ENCODE measurements around the gene RNF14.
A peak's percentile ranks its signal among the peaks of the same experiment; 100 is the strongest.

Gene RNF14

DNA sequence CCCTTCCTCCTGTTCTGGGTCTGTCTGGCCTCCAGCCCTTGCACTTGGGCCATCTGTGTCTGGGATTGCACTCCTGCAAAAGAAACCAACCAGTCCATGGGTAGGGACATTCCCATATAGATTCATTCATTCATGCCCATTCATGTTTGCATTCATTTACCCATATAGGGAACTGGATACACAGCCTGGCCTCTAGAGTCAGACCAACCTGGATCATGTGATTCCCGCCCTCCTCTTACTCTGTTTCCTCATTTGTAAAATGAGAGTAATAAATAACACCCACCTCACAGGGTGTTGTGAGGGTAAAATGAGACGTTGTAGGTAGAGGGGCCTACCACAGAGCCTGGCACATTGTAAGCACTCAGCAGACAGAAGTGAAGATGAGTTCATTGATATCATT is 19.4 kb upstream of the RNF14 start:
- no peak for DNase-seq

DNA sequence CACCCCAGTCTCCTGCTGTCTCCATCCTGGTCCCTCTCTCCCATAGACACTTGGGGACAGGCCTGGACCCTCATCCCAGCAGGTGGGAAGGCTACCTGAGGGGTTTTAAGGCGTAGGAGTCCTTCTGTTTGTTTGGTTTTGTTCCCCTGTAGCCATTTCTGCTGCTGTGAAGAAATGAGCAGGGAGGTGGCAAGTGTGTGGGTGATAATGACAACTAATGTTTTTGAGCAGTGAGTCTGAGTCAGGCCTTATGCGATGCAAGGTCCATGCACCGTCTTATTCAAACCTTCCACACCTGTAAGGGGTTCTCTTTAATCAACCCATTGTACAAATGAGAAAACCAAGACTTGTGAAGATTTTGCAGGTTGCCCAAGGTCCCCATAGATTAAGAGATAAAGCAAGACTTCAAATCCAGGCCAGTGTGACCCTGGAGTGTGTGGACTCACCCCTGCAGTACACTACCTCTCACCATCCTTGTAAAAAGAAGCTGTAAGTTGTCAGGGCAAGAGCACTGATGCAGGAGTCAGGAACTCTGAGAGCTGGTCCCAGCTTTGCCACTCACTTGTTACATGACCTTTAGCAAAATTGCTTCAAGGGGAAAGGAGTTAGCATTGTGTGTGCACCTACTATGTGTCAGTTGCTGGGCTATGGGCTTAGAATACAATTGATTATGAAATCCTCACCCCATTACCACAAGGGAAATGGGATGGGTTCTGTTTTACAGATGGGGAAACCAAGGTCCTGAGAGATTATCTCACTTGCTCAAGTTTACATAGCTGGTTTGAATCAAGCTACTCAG is 18.5 kb upstream of the RNF14 start:
- no peak for DNase-seq

DNA sequence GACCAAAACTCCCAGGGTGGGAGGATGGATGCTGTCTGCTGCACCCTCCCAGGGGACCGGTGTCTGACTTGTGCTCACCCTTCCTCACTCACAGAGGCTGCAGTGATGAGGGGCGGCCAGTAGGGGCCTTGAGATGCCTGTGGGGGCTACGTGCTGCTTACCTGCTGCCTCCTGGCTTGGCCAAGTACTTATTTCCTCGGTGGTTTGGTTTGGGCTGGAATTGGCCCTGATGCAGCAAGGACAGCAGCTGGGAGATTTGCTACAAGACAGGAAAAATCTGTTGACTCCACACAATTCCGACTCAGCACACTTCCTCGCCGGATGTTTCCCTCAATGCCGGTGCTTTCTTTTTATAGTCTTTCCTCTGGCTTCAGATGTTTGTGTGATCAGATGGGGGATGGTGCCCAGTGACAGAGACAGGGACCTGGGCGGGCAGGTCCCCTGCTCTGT is 17.5 kb upstream of the RNF14 start:
- no peak for DNase-seq

DNA sequence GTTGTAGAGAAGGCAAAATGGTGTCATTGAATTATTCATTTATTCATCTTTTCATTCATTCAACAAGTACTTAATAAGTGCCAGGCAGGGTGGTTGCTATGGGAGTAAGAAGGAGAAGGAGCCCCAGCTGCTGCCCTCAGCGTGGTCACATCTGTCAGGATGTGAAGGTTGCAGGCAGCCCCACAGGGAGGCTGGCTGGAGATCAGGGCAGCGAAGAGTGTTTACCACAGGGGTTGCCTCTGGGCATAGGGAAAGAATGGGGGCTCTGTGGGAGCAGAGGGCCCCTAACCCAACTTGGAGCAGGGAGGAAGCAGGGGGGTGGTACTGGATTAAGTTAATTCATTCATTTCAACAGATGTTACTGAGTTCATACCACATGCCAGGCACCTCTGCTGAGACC is 16.9 kb upstream of the RNF14 start:
- no peak for DNase-seq

DNA sequence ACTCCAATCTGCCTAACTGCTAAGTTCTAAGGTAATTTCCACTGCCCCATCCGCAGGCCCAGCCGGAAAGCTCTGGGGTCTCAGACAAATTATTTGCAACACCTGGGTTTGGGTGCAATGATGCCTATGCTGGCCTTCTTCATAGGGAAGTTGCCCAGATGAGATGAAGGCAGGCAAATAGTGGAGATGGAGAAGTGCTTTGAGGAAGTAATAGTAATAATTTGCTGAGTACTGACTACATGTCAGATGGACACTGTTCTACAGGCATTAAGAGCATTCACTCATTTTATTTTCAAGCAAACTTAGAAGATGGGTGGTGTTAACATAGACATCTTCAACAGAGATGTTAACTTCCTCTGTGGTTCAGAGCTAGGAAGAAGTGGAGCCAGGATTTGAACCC is 14.7 kb upstream of the RNF14 start:
- no peak for DNase-seq

DNA sequence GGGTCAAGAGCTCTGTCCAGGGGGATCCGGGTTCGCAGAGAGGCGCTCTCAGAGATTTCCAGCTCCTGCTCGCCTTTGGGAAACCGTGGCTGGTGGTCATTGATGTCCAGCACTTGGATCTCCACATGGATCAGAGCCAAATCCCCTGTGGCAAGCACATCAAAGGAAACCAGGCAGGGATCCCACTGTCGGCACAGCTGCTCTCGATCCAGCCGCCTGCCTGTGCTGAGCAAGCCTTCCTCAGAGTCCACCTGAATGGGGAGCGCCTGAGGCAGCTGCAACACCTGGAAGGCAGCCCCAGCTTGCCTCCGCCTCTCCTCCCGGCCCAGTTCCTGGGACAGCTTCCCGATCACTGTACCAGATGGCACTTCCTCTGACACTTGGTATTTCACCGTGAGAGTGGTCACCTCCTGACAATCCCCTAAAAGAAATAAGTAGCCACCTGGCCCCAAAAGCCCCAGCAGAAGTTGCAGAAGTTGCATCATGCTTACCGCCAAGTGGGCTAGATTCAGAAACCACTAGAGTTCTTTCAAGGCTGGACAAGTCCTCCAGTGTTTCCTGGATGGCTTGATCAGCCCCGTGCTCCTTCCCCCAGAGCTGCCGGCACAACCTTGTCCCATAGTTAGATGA is 11.4 kb upstream of the RNF14 start:
- no peak for DNase-seq

DNA sequence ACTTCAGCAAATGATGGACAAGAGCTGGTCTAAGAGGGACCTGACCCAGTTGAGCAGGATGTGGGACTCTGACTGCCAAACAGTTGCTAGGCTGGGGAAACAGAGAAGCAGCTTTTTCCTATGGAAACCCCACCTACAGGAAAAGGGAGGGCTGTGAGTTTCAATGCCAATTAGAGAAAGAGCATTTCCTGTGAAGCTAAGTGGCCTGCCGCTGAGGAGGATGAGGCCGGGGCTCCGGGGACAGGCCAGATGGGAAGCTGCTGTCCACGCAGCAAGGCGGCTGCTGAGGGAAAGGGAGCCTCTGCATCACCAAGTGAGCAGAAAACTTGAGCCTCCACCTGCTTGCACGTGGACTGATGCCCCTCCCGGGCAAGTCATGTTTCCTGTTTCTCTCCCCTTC is 10.8 kb upstream of the RNF14 start, which contains the start of gene PCDH12:
TSS of gene PCDH12 (minus strand) at position 90 of the 400 bp plus-strand sequence. CDS start 351 bp downstream, outside the sequence.
- no peak for DNase-seq

DNA sequence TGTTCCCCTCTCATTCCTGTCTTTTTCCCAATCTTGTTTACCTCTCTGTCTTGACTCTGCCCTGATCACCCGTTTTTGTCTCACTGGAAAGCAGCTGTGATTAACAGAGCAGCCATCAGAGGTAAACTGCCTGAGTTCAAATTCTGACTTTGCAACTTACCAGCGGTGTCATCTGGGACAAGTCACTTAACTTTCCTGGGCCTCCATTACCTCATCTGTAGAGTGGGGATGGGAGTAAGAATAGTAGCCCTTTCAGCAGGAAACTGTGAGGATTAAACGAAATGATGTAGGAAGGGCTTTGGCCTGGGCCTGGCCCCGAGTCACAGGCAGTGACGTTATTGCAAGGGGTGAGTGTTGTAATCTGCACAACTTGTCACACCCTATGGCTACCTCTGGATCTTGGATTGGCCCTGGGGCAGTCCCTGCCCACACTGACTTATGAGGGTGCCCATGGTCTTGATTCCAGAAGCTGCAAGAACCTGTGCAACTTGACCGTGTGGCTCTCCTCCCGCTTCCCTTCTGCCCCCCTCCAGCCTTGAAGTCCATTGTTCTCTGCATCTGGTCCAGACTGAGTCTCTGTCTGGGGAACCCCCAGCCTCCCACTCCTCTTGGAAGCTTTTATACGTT is 10.2 kb upstream of the RNF14 start:
- no peak for DNase-seq

DNA sequence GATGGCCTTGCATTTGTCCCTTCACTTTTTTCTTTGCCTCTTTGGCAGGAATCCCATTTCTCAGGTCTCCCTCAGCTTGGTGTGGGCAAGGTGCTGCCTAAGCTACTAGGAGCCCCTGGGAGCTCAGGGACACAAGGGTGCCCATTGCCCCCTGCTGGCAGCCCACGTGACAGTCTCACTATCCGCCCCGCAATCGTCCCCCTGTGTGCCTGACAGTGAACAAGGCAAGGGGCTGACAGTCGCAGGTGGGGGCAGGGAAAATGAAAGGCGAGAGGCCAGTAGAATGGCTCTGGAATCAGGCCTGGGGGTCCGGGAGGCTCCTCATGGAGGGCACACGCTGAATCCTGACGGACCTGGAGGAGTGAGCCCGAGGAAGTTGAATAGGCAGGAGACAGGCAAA is 8.9 kb upstream of the RNF14 start:
- DNase-seq: no peak

DNA sequence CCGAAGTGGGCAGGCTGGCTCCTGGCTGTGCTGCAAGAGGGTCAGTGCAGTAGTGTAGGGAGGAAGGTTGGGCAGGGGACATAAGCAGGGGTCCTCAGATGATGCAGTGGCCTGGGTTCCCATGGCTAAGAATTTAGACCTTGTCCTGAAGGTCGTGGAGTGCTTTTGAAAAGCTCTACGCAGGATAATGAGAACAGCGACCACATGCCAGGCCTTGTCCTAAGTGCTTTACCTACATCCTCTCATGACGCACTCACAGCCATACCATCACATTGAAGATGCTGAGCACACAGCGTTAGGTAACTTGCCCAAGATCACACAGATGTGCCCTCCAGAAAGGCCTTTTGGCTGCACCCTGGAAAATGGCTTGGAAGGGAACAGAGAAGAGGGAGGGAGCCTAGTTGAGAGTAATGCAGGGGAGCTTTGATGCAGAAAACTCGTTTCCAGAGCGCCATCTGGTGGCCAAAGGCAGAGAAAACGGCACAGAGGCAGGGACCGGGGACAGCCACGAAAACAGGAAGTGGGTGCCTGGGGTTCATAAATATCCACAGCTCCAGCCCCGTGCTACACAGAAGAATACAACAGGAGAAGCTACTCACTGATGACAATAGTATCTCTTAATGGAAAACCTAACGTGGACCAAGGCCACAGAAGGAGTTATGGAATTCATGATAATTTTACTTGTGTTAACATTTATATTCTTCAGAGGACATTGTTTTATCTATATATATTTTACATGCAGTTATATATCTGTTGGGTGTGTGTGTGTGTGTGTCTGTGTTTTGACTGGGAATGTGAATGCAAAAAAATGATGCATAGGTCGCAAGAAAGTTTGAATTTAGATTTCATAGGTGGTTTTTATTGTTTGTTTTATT is 8.2 kb upstream of the RNF14 start:
- DNase-seq: peak; percentile 85

DNA sequence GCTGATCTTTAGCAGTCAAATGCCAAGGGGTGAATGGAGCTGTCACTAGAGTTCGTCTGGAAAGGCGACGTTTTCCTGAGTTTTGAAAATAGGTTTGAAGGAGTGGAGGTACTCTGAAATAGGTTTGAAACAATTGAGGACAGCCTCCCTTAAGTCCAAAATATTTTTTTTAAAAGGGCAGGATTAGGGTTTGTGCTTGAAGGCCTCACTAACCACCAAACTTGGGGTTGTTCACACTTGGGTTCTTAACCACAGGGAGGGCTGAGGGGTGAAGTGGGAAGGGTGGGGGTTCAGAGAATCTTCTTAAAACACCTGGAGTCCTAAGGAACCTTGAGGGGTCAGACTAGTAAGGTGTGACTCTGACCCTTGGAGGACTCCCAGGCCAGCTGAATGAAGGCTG is 7.4 kb upstream of the RNF14 start:
- DNase-seq: no peak

DNA sequence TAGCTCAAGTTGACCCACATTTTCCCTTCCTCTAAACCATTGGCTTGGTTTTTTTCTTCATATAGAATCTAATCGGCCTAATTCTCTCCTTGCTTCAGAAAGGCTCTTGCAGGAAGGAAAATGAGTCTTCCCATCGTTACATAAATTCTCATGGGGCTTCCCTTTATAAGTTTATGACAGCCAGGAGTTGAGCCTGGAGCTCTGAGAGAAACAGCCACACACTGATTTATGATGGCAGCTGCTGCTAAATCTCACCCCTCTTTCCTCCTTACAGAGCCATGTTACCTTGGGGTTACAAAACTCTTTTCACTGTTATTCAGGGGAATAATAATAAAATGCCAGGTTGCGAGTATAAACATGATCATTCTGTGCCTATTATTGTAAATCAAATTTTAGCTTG is 5.2 kb upstream of the RNF14 start:
- DNase-seq: no peak

DNA sequence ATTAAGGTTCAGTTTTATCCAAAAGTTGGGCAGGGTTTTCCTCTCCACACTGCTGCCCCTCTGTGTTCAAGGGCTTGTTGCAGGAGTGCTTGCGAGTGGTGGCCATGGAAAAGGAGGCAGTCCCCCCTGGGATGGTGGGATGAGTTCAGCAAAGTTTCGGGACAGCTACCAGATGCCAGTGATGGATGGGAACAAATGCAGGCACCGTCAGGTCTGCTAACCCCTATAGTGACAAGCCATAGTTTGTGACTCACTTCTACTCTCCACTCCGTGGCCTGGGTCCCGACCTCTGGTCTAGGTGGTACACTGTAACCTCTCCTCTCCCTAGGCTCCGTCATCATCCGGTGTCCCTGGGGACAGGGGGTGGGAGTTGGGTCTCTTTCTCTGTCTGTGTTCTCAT is 3.8 kb upstream of the RNF14 start:
- no peak for DNase-seq

DNA sequence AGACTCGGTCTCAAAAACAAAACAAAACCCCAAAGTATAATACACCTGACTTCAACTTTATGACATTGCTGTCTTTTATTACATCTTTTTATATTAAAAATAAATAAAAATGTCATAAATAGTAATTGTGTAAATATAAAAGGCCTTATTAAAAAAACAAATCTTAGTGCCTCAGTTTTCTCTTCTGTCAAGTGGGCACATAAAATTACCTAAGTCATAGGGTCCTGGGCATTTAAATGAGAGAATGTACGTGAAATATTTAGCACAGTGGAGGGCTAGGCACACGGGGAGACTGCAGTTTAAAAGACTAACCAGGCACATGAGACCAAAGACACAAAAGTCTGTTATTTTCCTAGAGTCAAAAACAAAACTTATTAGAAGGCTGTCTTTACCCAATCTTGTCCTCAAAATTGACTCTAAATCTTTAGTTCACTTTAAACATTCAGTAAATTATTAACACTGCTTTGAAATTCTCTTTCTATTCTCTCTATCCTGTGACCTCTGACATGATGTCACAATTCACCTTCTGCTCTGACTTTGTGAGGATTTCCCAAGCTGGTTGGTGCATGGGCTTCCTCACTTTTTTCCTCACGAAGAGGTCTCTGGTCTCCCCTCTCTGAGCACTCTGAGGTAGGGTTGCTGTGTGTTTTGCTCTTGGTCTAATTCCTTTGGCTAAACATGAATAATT is 2.5 kb upstream of the RNF14 start:
- DNase-seq: no peak

DNA sequence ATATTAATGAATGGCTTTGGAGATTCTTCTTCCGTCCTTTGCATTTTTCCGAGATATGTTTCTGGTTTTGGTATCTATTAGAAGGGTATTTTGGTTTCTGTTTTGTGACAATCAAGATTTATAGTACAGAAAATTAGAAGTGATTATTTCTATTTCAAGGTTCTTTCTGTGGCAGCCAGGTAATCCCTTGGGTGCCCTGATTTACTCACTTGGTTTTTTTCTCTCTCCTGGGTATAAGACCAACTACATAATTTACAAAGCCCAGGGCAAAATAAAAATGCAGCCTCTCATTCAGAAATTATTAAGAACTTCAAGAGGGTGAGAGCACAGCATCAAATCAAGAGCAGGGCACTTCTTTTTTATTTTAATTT is 2.0 kb upstream of the RNF14 start:
- no peak for DNase-seq

DNA sequence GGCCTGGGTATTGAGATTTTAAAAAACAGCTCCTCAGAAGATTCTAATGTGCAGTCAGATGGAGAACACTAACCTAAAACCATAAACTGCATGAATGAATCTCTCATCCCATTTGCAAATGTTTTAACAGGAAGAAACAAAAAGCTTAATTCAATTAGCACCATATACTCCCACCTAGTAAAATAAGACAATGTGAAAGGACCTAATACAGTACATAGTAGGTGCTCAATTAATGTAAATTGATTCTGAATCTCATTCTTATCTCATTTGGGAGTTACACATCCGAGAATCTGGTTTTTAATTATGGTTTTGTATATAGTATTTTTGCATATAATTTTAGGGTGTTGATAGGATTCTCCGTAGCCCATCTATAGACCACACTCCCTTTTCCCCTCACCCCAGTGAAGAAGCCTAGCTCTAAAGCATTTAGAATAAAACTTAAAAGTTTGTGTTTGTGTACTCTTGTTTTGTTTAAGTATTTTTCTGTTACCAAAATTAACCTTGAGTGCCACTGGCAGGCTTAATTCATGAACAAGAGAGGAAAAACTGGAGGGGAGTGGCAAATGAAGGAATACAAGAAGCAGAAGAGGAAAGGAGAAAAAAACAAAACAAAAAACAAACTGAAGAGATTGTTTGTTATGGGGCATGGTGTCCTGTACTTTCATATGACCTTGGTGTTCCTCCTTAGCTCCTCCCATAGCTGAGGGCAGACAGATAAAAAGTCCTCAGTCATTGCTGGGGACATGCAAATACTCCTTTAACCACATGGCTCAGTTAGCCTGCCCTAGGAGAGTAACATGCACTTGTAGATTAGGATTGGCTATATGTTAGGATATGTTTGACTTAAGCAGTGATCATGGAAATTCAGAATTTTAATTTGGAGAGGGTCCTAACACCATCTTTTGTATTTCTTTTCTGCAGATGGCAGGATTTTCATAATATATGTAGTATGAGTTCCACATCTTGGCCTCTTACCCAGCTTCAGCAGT is 1.2 kb downstream of the RNF14 start:
- no peak for DNase-seq

DNA sequence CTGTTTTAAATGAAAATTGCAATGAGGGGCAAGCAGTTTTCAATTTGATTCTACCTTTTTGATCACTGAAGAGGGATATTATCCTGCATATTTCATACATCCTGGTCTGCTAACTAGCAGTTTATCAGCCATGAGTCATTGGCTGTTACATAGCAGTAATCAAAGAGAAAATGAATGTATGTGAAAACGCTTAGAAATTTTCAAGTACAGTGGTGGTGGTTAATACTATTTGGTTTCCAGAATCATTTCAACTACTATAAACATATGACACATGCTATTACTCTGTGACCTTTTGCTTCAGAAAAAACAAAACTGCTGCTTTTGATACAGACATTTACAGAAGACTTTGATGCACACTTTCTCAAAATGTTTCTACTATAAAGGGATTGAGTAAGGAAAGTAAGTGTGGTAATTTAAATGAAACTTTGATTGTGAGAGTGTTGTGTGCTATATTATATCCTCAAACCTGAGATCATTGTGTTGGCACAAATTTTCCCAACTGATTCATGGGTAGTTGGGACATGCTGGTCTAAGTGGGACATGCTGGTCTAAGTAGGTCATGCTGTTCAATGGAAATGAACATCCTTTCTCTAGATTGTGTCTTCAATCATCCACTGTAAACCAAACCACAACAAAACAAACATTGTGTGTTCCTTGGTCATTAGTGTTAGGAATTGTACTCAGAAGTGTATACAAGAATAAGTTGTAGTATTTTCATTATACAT is 5.1 kb downstream of the RNF14 start:
- DNase-seq: no peak

DNA sequence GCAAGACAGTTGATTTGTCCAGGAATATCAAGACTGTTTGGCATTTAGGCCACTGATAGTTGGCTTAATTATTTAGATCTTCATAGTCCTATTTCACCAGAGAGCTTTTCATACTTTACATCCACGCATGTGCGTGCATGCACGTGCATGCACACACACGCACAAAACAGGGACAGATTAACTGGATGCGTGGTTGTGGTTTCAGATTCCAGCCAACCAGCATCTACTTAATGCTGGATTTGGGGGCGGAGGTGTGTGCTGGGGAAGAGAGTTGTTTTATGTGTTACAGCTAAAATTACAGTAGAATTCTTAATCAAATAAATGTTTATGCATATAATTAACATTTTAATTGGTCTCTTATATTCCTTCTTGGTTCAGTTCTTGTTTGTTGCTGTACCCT is 7.3 kb downstream of the RNF14 start:
- no peak for DNase-seq

DNA sequence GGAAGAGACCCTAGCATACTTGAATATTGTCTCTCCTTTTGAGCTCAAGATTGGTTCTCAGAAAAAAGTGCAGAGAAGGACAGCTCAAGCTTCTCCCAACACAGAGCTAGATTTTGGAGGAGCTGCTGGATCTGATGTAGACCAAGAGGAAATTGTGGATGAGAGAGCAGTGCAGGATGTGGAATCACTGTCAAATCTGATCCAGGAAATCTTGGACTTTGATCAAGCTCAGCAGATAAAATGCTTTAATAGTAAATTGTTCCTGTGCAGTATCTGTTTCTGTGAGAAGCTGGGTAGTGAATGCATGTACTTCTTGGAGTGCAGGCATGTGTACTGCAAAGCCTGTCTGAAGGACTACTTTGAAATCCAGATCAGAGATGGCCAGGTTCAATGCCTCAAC is 9.5 kb downstream of the RNF14 start:
- no peak for DNase-seq

DNA sequence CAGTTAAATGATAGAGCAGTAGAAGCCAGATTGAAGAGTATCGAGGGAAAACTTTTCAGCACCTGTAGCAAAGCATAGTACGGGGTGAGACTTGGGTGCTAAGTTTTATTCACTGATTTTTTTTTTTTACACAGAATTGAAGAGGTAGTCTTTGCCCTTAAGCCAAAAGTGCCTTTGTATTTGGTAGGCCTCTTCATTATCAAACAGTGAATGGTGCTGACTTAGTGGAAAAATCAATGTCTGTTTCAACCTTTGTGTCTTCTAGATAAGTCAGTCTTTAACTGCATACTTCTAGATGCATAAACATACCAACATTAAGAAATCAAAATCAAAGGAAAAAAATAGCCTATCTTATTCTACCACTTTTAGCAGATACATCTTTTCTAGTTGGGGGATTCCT is 13.7 kb downstream of the RNF14 start:
- DNase-seq: no peak

DNA sequence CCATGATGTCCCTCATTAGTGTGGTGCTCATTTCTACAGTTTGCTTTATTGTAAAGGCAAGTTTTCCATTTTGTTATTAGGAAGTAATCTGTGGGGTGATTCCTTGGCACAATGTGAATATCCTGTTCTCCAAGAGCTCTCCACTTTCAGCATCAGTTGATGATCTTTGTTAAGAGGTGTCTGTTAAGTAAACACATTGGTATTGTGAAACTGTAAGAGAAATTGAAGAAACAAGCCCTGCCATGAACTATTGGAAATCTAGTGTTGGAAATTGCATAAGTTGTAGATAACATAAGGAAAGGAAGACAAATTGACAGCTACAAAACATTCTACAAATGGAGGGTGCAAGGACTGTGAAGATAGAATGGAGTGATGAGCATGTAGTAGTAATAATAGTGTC is 17.2 kb downstream of the RNF14 start:
- DNase-seq: no peak
